VCaP (cell line): ENCODE results near the gene SLC35B2.
A peak's percentile ranks its signal among the peaks of the same experiment; 100 is the strongest.

Experiments used
- H3K27ac ChIP-seq: fragments of 450-650 bp; 2 replicates; pipeline ENCODE4 v1.5.1; 2017
- TF ChIP-seq, protein P1 (sequence below): fragments of 450-650 bp; conservative IDR thresholded peaks from 2 replicates; pipeline ENCODE4 v1.5.1; 2017; ENCODE audit warnings: mild to moderate bottlenecking, moderate library complexity

The SLC35B2 gene

DNA sequence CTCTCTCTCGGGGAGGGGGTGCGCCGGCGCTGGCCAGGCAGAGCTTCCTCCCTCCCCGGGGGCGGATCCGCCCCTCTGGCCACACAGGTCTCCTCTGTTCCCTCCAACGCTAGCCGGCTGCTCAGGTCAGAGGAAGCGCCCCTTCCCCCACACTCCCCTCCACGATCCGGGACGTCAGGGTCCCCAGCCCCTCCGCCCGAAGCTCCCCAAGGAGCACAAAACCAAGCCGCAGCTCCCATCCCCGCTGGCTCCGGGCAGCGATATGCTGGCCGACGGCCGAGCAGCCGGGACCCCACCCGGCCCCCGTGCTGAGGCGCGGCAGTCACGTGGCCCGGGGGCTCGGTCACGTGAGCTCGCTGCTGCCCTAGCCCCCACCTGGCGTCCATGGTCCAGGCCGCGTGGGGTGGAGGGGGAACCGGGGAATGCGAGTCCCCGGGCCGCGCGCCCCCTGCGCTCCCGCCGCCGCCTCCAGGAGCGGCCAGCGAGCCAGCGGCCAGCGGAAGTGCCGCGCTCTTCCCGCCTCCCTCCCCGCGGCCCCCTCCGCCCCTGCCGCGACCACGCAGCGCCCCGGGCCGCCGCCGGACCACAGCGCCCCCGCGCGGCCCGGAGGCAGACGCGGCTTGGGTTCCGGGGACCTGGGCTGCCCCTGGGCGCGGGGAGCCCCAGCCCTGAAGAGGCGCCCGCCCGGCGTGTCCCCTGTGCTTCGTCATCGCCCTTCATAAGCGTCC is at the start of gene SLC35B2:
Gene SLC35B2 (minus strand): TSS at position 504 of the 728 bp plus-strand sequence. CDS start 118 bp downstream, at position 386.
- peak within 1 kb of the TSS; percentile 95 for H3K27ac ChIP-seq
- TF ChIP-seq, protein P1, sequence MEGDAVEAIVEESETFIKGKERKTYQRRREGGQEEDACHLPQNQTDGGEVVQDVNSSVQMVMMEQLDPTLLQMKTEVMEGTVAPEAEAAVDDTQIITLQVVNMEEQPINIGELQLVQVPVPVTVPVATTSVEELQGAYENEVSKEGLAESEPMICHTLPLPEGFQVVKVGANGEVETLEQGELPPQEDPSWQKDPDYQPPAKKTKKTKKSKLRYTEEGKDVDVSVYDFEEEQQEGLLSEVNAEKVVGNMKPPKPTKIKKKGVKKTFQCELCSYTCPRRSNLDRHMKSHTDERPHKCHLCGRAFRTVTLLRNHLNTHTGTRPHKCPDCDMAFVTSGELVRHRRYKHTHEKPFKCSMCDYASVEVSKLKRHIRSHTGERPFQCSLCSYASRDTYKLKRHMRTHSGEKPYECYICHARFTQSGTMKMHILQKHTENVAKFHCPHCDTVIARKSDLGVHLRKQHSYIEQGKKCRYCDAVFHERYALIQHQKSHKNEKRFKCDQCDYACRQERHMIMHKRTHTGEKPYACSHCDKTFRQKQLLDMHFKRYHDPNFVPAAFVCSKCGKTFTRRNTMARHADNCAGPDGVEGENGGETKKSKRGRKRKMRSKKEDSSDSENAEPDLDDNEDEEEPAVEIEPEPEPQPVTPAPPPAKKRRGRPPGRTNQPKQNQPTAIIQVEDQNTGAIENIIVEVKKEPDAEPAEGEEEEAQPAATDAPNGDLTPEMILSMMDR = peak; percentile 99

GRCh38 chr6:44306710-44307109 is 49.4 kb upstream of the SLC35B2 start:
- TF ChIP-seq, protein P1 = no peak
- no peak overlapping the region for H3K27ac ChIP-seq

- no peak overlapping the region for H3K27ac ChIP-seq
- TF ChIP-seq, protein P1 = no peak
These were observed 47.9 kb upstream of the SLC35B2 start for GRCh38 chr6:44305200-44305725.

DNA sequence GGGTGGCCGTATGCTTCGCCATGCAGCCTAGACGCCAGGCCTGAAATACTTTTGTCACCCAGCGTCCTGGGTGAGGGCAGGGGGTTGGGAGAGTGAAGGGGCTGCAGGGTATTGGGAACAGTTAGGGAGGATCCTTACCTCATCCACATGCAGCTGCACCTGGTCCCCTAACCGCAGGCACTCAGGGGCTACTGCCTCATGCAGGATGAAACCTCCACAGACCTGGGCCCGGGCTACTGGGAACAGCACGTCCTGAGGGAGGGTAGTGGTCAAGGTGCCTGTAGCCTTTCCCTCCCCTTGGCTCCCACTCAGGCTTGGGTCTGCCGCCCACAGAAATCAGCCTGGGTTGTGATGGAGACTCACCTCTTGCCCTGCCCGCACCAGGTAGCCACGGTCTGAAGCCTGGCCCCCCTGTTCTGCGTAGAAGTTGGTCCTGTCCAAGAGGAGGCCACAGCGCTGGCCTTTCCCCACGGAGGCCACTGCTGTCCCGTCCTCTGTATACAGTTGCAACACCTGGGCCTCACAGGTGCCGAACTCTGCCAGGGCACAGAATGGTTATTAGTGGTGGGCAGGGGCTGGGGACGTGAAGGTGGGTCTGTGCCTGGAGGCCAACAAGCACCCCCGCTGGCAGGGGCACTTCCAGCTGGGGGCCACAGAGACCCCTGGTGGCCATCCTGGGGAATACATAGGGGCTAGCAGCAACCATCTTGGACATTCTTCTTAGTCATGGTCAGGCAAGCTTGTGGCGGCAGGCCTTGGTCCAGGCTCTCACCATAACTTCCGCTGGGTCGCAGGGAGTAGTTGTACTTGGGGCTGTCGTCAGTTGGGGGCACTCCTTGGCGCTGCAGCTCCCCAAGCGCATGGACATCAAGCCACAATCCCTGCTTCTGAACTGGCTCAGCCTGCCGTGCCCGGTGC is 47.2 kb upstream of the SLC35B2 start:
- H3K27ac ChIP-seq = no peak overlapping the region
- TF ChIP-seq, protein P1 = peak; percentile 91

DNA sequence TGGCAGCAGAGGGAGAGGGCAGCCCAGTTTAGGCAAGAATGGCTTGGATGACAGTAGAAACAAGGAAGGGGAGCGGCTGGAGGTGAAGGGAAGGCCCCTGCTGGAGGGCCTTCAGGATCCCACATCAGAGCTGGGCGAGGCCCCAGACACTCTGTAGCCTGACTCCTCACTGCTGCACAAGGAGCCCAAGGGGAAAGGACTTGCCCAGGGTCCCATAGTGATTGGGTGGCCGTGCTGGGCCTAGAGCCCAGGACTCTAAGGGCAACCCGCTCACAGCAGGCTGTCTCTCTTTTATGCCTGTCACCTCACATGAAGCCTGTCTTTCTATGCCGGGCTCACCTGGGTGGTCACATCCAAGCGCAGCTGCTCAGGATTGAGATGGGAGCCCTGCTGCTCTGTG is 46.5 kb upstream of the SLC35B2 start:
- TF ChIP-seq, protein P1 = no peak
- H3K27ac ChIP-seq = no peak overlapping the region

- no peak overlapping the region for H3K27ac ChIP-seq
These were observed 45.5 kb upstream of the SLC35B2 start for GRCh38 chr6:44302856-44303255.

More at GRCh38 chr6:44302856-44303255, 45.5 kb upstream of the SLC35B2 start:
- TF ChIP-seq, protein P1 = no peak
